Fibroblast of the aortic adventitia (primary cell): ENCODE results near the gene DYNLT1. TPM values are rescaled to one million over a fixed set of nuclear protein-coding genes. Genes with fewer than 3 reads are reported as not detected.

ENCODE experiments used
- DNase-seq: peaks from one replicate; pipeline ENCODE4 v3.0.0-alpha.2; 2010; ENCODE audit warnings: low read depth
- H3K4me3 ChIP-seq: 2 replicates; pipeline ENCODE4 v1.5.1; 2011; ENCODE audit warnings: low read depth, mild to moderate bottlenecking, control low read depth, low read length, moderate library complexity
- total RNA-seq: library from RNA; depleted of rRNA; stranded (reverse); fragments of >200 nt; gene quantifications from 2 replicates; pipeline ENCODE4 v1.2.3, GENCODE V29; 2012; ENCODE audit warnings: low replicate concordance
- TF ChIP-seq, protein P1 (sequence below): IDR thresholded peaks from 2 replicates; pipeline ENCODE4 v1.5.1; 2011; ENCODE audit warnings: mild to moderate bottlenecking, low read length, control low read depth, inconsistent platforms; ENCODE audit not compliant: insufficient read depth

Gene DYNLT1
- total RNA-seq, 1 donor = 138 TPM

DNA sequence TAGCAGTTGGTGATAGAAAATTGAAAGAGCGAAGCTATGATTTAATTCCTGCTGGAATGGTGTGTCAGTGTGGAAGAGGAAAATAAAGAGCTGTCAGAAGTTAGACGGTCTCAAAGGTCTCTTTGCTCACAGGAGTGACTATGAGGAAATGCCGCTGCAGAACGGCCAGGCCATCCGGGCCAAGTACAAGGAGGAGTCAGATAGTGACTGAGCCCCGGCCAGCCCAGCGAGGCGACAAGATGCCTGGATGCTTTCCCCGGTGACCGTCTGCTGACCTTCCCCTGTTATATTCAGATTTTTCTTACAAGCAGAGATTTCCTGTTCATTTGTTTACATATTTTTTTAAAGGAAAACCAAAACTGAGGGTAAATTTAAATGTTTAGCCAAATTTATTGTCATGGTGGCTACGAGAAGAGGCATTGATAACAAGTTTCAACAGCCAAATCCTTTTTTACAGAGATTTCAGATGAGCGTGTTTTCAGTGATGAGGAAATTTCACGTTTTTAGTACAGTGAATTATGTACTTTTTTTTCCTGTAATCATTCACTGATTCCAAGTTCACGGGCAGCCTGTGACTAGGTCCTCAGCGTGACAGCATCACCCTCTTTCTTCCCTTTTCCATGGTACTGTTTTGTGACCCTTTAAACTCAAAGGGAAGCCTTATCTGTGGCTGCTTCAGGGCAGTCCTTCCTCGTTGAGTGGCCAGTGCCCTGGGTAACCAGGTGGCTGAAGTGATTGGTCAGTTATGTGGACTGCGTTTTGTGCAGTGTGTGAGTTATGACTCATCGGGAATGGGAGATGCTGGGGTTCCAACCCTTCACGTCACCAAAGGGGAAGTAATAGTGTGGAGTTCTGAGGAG lies 12.6 kb downstream of the DYNLT1 start:
- H3K4me3 ChIP-seq = peak overlapping the region; percentile 10
- DNase-seq = peak; percentile 90
- TF ChIP-seq, protein P1, sequence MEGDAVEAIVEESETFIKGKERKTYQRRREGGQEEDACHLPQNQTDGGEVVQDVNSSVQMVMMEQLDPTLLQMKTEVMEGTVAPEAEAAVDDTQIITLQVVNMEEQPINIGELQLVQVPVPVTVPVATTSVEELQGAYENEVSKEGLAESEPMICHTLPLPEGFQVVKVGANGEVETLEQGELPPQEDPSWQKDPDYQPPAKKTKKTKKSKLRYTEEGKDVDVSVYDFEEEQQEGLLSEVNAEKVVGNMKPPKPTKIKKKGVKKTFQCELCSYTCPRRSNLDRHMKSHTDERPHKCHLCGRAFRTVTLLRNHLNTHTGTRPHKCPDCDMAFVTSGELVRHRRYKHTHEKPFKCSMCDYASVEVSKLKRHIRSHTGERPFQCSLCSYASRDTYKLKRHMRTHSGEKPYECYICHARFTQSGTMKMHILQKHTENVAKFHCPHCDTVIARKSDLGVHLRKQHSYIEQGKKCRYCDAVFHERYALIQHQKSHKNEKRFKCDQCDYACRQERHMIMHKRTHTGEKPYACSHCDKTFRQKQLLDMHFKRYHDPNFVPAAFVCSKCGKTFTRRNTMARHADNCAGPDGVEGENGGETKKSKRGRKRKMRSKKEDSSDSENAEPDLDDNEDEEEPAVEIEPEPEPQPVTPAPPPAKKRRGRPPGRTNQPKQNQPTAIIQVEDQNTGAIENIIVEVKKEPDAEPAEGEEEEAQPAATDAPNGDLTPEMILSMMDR = no peak

DNA sequence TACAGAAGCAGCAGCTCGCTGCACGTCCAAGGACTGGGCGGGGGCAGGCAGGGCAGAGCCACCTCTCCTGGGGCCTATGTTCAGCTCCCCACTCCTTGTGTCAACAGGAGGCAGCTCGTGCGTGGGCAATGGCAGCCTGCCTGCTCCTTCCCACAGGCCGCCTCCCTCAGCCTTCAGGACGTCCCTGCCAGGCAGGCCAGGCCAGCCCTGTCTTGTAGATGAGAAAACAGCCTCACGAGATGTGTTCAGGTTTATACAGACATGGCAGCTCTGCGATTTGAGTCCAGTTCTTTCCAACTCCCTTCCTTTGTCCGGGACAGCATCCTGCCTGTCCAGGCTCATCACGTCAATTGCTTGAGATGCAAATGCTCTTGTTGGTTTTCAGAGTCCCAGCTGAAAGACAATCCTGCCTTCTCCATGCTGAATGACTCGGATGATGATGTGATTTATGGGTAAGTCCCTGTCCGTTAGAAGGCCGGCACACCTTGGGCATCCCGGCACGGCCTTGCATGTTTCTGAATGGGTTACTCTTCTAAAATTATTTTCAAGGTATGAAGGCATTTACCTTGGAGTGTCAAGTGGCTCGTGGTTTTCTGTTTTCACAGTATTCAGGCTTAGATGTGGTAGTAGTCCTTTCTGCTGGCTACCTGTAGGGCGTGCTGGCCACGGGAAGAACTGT lies 13.5 kb downstream of the DYNLT1 start:
- DNase-seq = peak; percentile 76
- H3K4me3 ChIP-seq = peak overlapping the region; percentile 10
- TF ChIP-seq, protein P1 = no peak

DNA sequence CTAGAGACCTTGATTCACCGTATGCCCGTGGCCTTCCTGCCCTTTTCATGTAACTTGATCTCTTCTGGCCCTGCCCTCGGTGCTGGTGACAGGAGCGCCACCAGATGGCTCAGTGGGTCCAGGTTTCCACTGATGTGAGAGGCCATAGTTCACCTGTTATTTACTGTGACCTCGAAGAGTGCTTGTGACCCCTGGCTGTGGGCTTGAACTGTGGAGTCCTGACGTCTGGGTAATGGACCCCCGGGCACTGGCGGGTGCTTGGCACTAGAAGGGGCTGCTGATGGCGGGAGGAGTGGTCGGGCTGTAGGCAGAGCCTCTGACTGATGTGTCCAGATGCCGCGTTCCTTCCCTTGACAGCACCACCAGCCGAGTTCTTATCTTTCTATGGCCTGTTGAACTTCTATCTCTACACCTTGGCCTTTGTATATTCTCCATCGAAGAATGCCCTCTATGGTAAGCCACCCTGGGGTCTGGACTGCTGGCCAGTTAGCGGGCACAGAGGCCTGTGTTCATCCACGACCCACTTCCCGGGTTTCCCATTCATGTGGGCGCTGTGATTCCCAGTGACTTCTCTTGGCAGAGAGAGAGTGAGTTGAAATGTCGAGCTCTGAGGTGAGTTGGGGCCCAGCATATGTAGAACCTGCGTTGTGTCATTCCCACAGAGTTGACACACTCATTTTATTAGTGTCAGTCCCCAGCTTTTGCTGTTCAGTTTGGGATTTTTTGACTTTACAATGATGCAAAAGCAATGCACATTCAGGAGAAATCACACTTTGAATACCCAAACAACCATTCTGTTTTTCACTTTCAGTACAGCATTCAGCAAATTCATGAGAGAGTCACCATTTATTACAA lies 14.9 kb downstream of the DYNLT1 start:
- H3K4me3 ChIP-seq = no peak overlapping the region
- no peak for DNase-seq
- TF ChIP-seq, protein P1 = no peak

DNA sequence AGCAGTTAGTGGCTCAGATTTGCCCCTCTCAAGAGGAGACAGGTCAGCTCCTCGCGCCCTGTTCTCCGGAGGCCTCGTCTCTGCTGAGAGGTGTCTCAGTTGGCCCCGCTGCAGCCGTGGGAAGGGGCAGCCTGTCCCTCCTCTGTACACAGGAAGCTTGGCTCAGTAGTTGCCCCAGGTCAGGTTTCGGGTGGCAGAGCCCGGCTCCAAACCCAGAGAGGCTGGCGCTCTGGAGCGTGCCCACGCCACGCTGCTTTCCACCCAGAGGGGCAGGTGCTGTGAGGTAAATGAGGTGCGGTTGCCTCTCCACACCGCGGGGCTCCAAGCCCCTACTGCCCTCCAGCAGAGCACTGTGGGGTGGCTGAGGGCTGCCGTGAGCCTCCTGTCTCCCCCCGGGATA lies 16.0 kb downstream of the DYNLT1 start:
- TF ChIP-seq, protein P1 = no peak
- H3K4me3 ChIP-seq = no peak overlapping the region
- no peak for DNase-seq

DNA sequence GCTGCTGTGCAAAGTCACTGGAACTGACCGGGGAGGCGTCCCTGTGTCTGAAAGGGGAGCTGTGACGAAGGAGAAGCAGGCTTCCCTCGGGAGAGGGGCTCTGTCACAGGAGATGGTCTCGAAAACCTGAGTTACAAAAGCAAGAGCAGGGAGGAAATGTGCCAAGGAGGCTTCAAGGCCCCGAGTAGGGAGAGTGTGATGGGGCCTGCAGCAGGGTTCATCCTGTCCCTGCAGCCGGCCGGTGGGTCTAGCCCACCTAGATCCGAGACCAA lies 16.7 kb downstream of the DYNLT1 start:
- TF ChIP-seq, protein P1 = no peak
- H3K4me3 ChIP-seq = no peak overlapping the region
- DNase-seq = no peak

DNA sequence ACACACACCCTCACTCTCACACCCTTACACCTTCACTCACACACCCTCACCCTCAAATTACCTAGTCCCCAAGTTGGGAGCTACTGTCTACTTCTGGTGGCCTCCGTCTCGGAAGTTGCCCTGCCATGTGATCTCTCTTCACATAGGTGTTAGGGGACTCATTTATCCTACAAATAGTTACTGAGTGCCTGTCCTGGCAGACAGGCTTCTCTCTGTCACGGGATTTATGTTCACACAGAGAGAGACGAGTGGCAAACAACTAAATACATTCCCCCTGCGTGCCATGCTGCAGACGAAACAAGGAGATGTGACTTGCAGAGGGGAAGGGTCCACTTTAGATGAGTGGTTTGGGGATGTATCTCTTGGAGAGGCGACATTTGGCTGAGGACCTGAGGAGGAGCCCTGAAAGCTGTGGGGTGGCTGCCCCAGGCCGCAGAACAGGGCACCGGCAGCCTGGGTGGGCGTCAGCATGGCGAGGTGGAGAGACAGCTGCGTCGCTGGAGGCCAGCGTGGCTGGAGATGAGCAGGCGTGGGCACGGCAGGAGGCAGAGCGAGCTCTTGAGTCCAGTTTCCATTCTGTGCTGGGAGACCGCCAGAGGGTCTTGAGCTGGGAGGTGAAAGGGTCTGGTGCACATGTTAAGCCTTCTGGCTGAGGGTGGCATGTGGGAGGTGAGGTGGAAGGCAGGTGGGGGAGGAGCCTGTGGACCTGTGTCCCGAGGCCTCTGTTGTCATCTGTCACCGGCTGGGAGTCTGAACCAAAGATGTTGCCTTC lies 17.2 kb downstream of the DYNLT1 start:
- TF ChIP-seq, protein P1 = no peak
- no peak for DNase-seq
- no peak overlapping the region for H3K4me3 ChIP-seq
